SK-N-SH (cell line): ENCODE measurements around the gene SHROOM3. TPM values are rescaled to one million over a fixed set of nuclear protein-coding genes. Genes with fewer than 3 reads are reported as not detected.

Source experiments
- CTCF ChIA-PET: fragments of 300-600, 350-600 bp; formaldehyde crosslinking; extraction: SDS; loops from one replicate; lab custom pipeline; 2021; lab: Yijun Ruan, JAX
- POLR2A ChIA-PET: fragments of 350-600 bp; sonication (Branson Sonifier 250); formaldehyde crosslinking; extraction: SDS; loops from one replicate; lab custom pipeline; 2020; ENCODE audit warnings: antibody characterized with exemption, inconsistent platforms; lab: Yijun Ruan, JAX
- DNase-seq: peaks from one replicate; pipeline ENCODE4 v3.0.0; 2012
- H2AFZ ChIP-seq: fragments of 200-600 bp; sonication (generic); 2 replicates; pipeline ENCODE4 v1.8.1; 2016; ENCODE audit warnings: antibody characterized with exemption, mild to moderate bottlenecking, low read depth
- H3F3A ChIP-seq: fragments of 200-600 bp; sonication (generic); replicated peaks from 2 replicates; pipeline ENCODE3; 2016; ENCODE audit warnings: antibody characterized with exemption, mild to moderate bottlenecking; ENCODE audit not compliant: insufficient read depth
- H3K27ac ChIP-seq, 2 experiments: fragments of 200-500 bp in 1 of 2; fragments of 200-600 bp in 1 of 2; sonication (Bioruptor generic) in 1 of 2; sonication (generic), shearing (Covaris generic) in 1 of 2; 2 replicates each; pipeline versions ENCODE4 v1.5.1 to v1.6.1; 2014 to 2016; ENCODE audit warnings: low read depth in 2 of 2, inconsistent platforms in 1 of 2, low read length in 1 of 2, mild to moderate bottlenecking in 1 of 2, mixed read lengths in 1 of 2
- H3K27me3 ChIP-seq: fragments of 200-600 bp; sonication (generic), shearing (Covaris generic); 2 replicates; pipeline ENCODE4 v1.6.1; 2016; ENCODE audit warnings: mixed run types; ENCODE audit not compliant: insufficient read depth
- H3K36me3 ChIP-seq, 2 experiments: fragments of 200-500 bp in 1 of 2; fragments of 200-600 bp in 1 of 2; sonication (Bioruptor generic) in 1 of 2; sonication (generic) in 1 of 2; replicated peaks in 1 of 2; 2 replicates each; pipeline versions ENCODE3 to v1.5.1; 2014 to 2016; ENCODE audit warnings: low read length in 1 of 2, mild to moderate bottlenecking in 1 of 2; ENCODE audit not compliant: insufficient read depth in 2 of 2, control insufficient read depth in 1 of 2
- H3K4me1 ChIP-seq, 2 experiments: fragments of 200-500 bp in 1 of 2; fragments of 200-600 bp in 1 of 2; sonication (Bioruptor generic) in 1 of 2; sonication (generic), shearing (Covaris generic) in 1 of 2; 2 replicates each; pipeline versions ENCODE4 v1.5.1 to v1.6.1; 2014 to 2016; ENCODE audit warnings: low read depth in 1 of 2, low read length in 1 of 2, mixed run types in 1 of 2; ENCODE audit not compliant: insufficient read depth in 2 of 2, control insufficient read depth in 1 of 2
- H3K4me2 ChIP-seq: fragments of 200-600 bp; sonication (generic), shearing (Covaris generic); 2 replicates; pipeline ENCODE4 v1.6.1; 2017; ENCODE audit warnings: mixed run types
- H3K4me3 ChIP-seq, 2 experiments: fragments of 200-500 bp in 1 of 2; fragments of 200-600 bp in 1 of 2; sonication (Bioruptor generic) in 1 of 2; sonication (generic), shearing (Covaris generic) in 1 of 2; 2 replicates each; pipeline versions ENCODE4 v1.5.1 to v1.8.1; 2014 to 2016; ENCODE audit warnings: low read depth in 2 of 2, inconsistent platforms in 1 of 2, low read length in 1 of 2, mild to moderate bottlenecking in 1 of 2, mixed read lengths in 1 of 2, moderate library complexity in 1 of 2
- H3K79me2 ChIP-seq: fragments of 200-600 bp; sonication (generic); 2 replicates; pipeline ENCODE4 v1.8.1; 2017; ENCODE audit warnings: mild to moderate bottlenecking; ENCODE audit not compliant: insufficient read depth
- H3K9ac ChIP-seq: fragments of 200-600 bp; sonication (generic); 2 replicates; pipeline ENCODE4 v1.6.1; 2017; ENCODE audit warnings: mixed run types
- H3K9me2 ChIP-seq: fragments of 200-600 bp; sonication (generic); 2 replicates; pipeline ENCODE4 v1.6.1; 2017; ENCODE audit warnings: mixed run types
- H3K9me3 ChIP-seq: fragments of 200-600 bp; sonication (generic); 2 replicates; pipeline ENCODE4 v1.6.1; 2017; ENCODE audit warnings: mixed run types, mild to moderate bottlenecking, moderate library complexity
- H4K20me1 ChIP-seq: fragments of 200-600 bp; sonication (generic); 2 replicates; pipeline ENCODE4 v1.6.1; 2017; ENCODE audit warnings: mild to moderate bottlenecking, mixed run types; ENCODE audit not compliant: insufficient read depth
- FOSL2 ChIP-seq: IDR thresholded peaks from 2 replicates; pipeline ENCODE4 v1.4.0; 2012; ENCODE audit warnings: low read depth, mild to moderate bottlenecking, moderate library complexity, borderline replicate concordance
- FOXJ3 ChIP-seq: sonication (generic); formaldehyde crosslinking; IDR thresholded peaks from 2 replicates; pipeline ENCODE4 v1.5.1; 2020; ENCODE audit warnings: mild to moderate bottlenecking, missing genetic modification reagents
- FOXM1 ChIP-seq: IDR thresholded peaks from 2 replicates; pipeline ENCODE4 v1.4.0; 2012; ENCODE audit warnings: low read depth, mild to moderate bottlenecking
- GATA2 ChIP-seq: sonication (generic); formaldehyde crosslinking; IDR thresholded peaks from 2 replicates; pipeline ENCODE4 v1.5.0; 2020; ENCODE audit warnings: mild to moderate bottlenecking, missing genetic modification reagents
- IRF3 ChIP-seq: fragments of 150-350 bp; IDR thresholded peaks from 2 replicates; pipeline ENCODE4 v1.6.1; 2016; ENCODE audit warnings: mild to moderate bottlenecking, low read depth, low read length
- JUND ChIP-seq: IDR thresholded peaks from 2 replicates; pipeline ENCODE4 v1.4.0; 2012
- MEF2A ChIP-seq: IDR thresholded peaks from 2 replicates; pipeline ENCODE4 v1.4.0; 2012; ENCODE audit warnings: low read depth, borderline replicate concordance
- NFIC ChIP-seq: IDR thresholded peaks from 2 replicates; pipeline ENCODE4 v1.4.0; 2012; ENCODE audit warnings: borderline replicate concordance
- PBX3 ChIP-seq: IDR thresholded peaks from 2 replicates; pipeline ENCODE4; 2012
- POLR2AphosphoS5 ChIP-seq: IDR thresholded peaks from 2 replicates; pipeline ENCODE4 v1.6.1; 2012; ENCODE audit warnings: low read depth, low read length
- REST ChIP-seq: IDR thresholded peaks from 2 replicates; pipeline ENCODE4 v1.6.1; 2012; ENCODE audit warnings: mild to moderate bottlenecking, low read depth, low read length, moderate library complexity
- RFX5 ChIP-seq: IDR thresholded peaks from 2 replicates; pipeline ENCODE4 v1.6.1; 2012; ENCODE audit warnings: mild to moderate bottlenecking, improper control_type of control experiment, low read length
- RXRA ChIP-seq: IDR thresholded peaks from 2 replicates; pipeline ENCODE4 v1.4.0; 2012; ENCODE audit warnings: low read depth, mild to moderate bottlenecking, borderline replicate concordance
- SIN3A ChIP-seq: IDR thresholded peaks from 2 replicates; pipeline ENCODE4 v1.6.1; 2012; ENCODE audit warnings: low read depth, mild to moderate bottlenecking, low read length, moderate library complexity, borderline replicate concordance
- USF1 ChIP-seq: IDR thresholded peaks from 2 replicates; pipeline ENCODE4 v1.4.0; 2012; ENCODE audit warnings: low read depth, borderline replicate concordance
- WGBS: methylation state at CpG from one replicate; pipeline ENCODE4 v1.1.6; 2017; ENCODE audit warnings: low lambda C conversion rate; 5-methylcytosine and 5-hydroxymethylcytosine counted together
- polyA plus RNA-seq, 3 experiments: library from polyadenylated mRNA; depleted of rRNA; stranded (reverse); fragments of >200 nt; gene quantifications; 2 replicates each; pipeline ENCODE4 v1.2.3, GENCODE V29; 2012

SHROOM3 gene
- polyA plus RNA-seq, 1 of the 3 experiments (the other 2 are of a cell fraction): 4.3 TPM

GRCh38 chr4:76806757-76807156, 371.7 kb downstream of the SHROOM3 start:
- POLR2A ChIA-PET: no interaction called here
- no peaks in the 10 kb centered on the region for H3K9me2 ChIP-seq
- H3K4me1 ChIP-seq: peaks cover 3% of the 10 kb centered on the region in 2 experiments; a peak in 2 of 4 replicates
- H3F3A ChIP-seq: peaks cover 7% of the 10 kb centered on the region
- no peak overlapping the region for H3K27ac ChIP-seq
- no peak overlapping the region for H3K4me2 ChIP-seq
- DNase-seq: no peak
- no peaks in the 10 kb centered on the region for H3K27me3 ChIP-seq
- no peaks in the 10 kb centered on the region for H4K20me1 ChIP-seq
- CTCF ChIA-PET: no interaction called here
- WGBS: 84% methylated on average over 1 of the region's 1 CpG
- H3K79me2 ChIP-seq: no peaks in the 10 kb centered on the region
- no peaks in the 10 kb centered on the region for H3K36me3 ChIP-seq
- 0 out of 2 replicates have a peak, but pooled peaks cover 5% of the 10 kb centered on the region for H3K9me3 ChIP-seq
- no peak overlapping the region for H3K4me3 ChIP-seq
- no peak for TF ChIP-seq RFX5
- no peak for TF ChIP-seq REST
- TF ChIP-seq GATA2 (CRISPR knock-in tag): no peak
- TF ChIP-seq PBX3: no peak
- no peak for TF ChIP-seq JUND
- TF ChIP-seq SIN3A: no peak
- TF ChIP-seq POLR2AphosphoS5: no peak
- no peak for TF ChIP-seq RXRA
- TF ChIP-seq FOXM1: no peak
- no peak for TF ChIP-seq FOXJ3
- TF ChIP-seq NFIC: no peak
- no peak for TF ChIP-seq IRF3
- no peak for TF ChIP-seq USF1
- TF ChIP-seq MEF2A: no peak
- TF ChIP-seq FOSL2: no peak
- no peak overlapping the region for H3K9ac ChIP-seq
- no peak overlapping the region for H2AFZ ChIP-seq
